Heart left ventricle (tissue), 16 donors: ENCODE results near the gene RRP7A. TPM values are rescaled to one million over a fixed set of nuclear protein-coding genes. Genes with fewer than 3 reads are reported as not detected.
"Not testable (repeated sequence)": the region's sequence is repeated elsewhere in the genome, so short reads cannot be mapped to it uniquely, and the experiment has no call there.

Experiments
- ATAC-seq, 4 donors: fragments of 200-7000 bp; cut with Tn5 transposase; one replicate each; pipeline ENCODE4 v1.9.1; 2020 to 2022; ENCODE audit warnings: moderate library complexity in 4 of 4, mild to moderate bottlenecking in 3 of 4, moderate number of reproducible peaks in 1 of 4
- DNase-seq, 5 donors: peaks; one replicate each; pipeline ENCODE4 v3.0.0-alpha.2; 2020
- H3K27ac ChIP-seq, 12 donors: fragments of 200-600 bp; sonication (generic) in 4 of 12; one replicate each; pipeline versions ENCODE4 v1.5.0 to v1.8.0; 2016 to 2022; ENCODE audit warnings: mild to moderate bottlenecking in 2 of 12
- H3K27me3 ChIP-seq, 9 donors: fragments of 200-600 bp; sonication (generic) in 2 of 9; one replicate each; pipeline versions ENCODE4 v1.5.1 to v1.8.0; 2016 to 2022; ENCODE audit warnings: mild to moderate bottlenecking in 3 of 9
- H3K36me3 ChIP-seq, 9 donors: fragments of 200-600 bp; sonication (generic) in 2 of 9; one replicate each; pipeline versions ENCODE4 v1.5.0 to v1.8.0; 2018 to 2022; ENCODE audit warnings: mild to moderate bottlenecking in 2 of 9
- H3K4me1 ChIP-seq, 12 donors: fragments of 200-600 bp; sonication (generic) in 4 of 12; one replicate each; pipeline versions ENCODE4 v1.5.0 to v1.8.0; 2016 to 2022; ENCODE audit warnings: mild to moderate bottlenecking in 3 of 12
- H3K4me3 ChIP-seq, 12 donors: fragments of 200-600 bp; sonication (generic) in 4 of 12; one replicate each; pipeline versions ENCODE4 v1.5.0 to v1.8.0; 2017 to 2022; ENCODE audit warnings: mild to moderate bottlenecking in 9 of 12, moderate library complexity in 4 of 12
- H3K9me3 ChIP-seq, 12 donors: fragments of 200-600 bp; sonication (generic) in 4 of 12; one replicate each; pipeline versions ENCODE4 v1.5.0 to v1.8.0; 2016 to 2022; ENCODE audit warnings: mild to moderate bottlenecking in 1 of 12
- POLR2A ChIP-seq, 2 donors: fragments of 450-650 bp; IDR thresholded peaks; one replicate each; pipeline ENCODE4 v1.6.1; 2017; ENCODE audit warnings: antibody characterized with exemption in 2 of 2, mild to moderate bottlenecking in 2 of 2, moderate library complexity in 2 of 2
- WGBS, 4 donors: extraction: QIAGEN DNeasy Blood & Tissue Kit in 2 of 4; methylation state at CpG; one replicate each; pipeline versions ENCODE4 v1.1.5 to v1.1.7; 2013 to 2018; 5-methylcytosine and 5-hydroxymethylcytosine counted together
- intact Hi-C, 10 donors: fragments of 100-400 bp; cut with DNase I; formaldehyde crosslinking; loops; one replicate each; pipeline versions ENCODE4 v1.11.1 to v1.14.2; 2022
- polyA plus RNA-seq, 2 donors: library from polyadenylated mRNA; stranded (reverse); fragments of 200-250 nt; gene quantifications; one replicate each; pipeline ENCODE4 v1.2.3, GENCODE V29; 2013
- total RNA-seq, 9 donors: library from RNA; depleted of rRNA in 2 of 9; stranded (reverse); fragments of >200 nt in 2 of 9; fragmentation: NEBNext Ultra II Directional in 3 of 9; extraction: Animal tissue kit (Norgen Biotek cat#: 25700) in 3 of 9; gene quantifications; one replicate each; pipeline versions ENCODE4 v1.1.0 to v1.2.4, GENCODE V29; 2016 to 2023
- TF ChIP-seq, protein P1 (sequence below), 12 donors: fragments of 200-600 bp; sonication (generic) in 4 of 12; IDR thresholded peaks; one replicate each; pipeline versions ENCODE4 v1.5.0 to v1.8.0; 2018 to 2022; ENCODE audit warnings: antibody characterized with exemption in 12 of 12, mild to moderate bottlenecking in 5 of 12
- donor health status: ischemic (EF 13 %, LVEDD 7.1; RV severe dilation, severe dysfunction).
- donor health status: healthy with polysubstance abuse.
- donor health status: DM: no; HTN: yes; CAD: no.
- donor health status: DM: no; HTN: no; CAD: no.
- donor health status: ischemic (EF 25% LVEDD 6.9; RV normal size, moderate dysfunction).
- donor health status: ischemic (EF 25% LVEDD 5.7; RV mildly dilated, moderate dysfunction).
- donor health status: healthy.
- donor health status: DM: yes; HTN: yes; CAD: no.
- donor health status: ischemic (EF 35%, LVEDD 5.7; RV mildly dilated, moderate dysfunction).
- donor health status: nonischemic (EF 11% LVEDD 7.7; RV severe dilation, severe dysfunction).
- donor health status: DM: yes; HTN: yes; CAD: no.
- donor health status: PGD.
- donor health status: ischemic (EF 29% LVEDD 5.4; RV normal size, mild dysfunction).
- donor health status: nonischemic (EF 23%, LVEDD 6.1; RV moderate dilation, normal function).

The RRP7A gene
- total and polyA plus RNA-seq, 11 donors, result 14.0 to 39.5 (median 25.6) TPM

DNA sequence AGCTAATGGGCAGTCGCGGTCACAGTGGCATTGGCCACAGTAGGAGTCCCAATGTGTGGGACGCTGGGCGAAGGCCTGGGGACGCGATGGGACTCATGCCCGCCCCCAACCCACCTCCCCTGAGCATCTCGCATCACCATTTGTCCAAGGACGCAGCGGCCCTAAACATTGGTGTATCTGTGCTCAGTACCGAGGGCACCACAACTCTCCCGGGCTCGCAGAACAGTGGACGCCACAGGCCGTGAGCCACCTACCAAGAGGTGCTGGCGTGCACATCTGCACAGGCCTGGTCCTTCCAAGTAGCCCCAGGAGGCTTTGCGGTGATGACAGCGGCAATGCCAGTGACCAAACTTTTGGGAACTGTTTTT, 27.3 kb downstream of the RRP7A start:
- H3K36me3 ChIP-seq, result no peaks in the 10 kb centered on the region
- TF ChIP-seq POLR2A (IDR thresholded peaks at IDR 0.05), result no peak
- TF ChIP-seq, protein P1, sequence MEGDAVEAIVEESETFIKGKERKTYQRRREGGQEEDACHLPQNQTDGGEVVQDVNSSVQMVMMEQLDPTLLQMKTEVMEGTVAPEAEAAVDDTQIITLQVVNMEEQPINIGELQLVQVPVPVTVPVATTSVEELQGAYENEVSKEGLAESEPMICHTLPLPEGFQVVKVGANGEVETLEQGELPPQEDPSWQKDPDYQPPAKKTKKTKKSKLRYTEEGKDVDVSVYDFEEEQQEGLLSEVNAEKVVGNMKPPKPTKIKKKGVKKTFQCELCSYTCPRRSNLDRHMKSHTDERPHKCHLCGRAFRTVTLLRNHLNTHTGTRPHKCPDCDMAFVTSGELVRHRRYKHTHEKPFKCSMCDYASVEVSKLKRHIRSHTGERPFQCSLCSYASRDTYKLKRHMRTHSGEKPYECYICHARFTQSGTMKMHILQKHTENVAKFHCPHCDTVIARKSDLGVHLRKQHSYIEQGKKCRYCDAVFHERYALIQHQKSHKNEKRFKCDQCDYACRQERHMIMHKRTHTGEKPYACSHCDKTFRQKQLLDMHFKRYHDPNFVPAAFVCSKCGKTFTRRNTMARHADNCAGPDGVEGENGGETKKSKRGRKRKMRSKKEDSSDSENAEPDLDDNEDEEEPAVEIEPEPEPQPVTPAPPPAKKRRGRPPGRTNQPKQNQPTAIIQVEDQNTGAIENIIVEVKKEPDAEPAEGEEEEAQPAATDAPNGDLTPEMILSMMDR (IDR thresholded peaks at IDR 0.05), result no peak
- no peaks in the 10 kb centered on the region for H3K4me1 ChIP-seq
- no peaks in the 10 kb centered on the region for H3K9me3 ChIP-seq
- H3K27me3 ChIP-seq, result no peaks in the 10 kb centered on the region
- 96 to 97% (median 96%) methylated on average over 15 to 18 of the region's 18 CpGs for WGBS, 4 donors
- no peak overlapping the region for H3K4me3 ChIP-seq
- H3K27ac ChIP-seq, result no peak overlapping the region
- DNase-seq (no peak), ATAC-seq (peak in 1 of 4 donors; percentile 13)
- intact Hi-C loops, result no loop called here

DNA sequence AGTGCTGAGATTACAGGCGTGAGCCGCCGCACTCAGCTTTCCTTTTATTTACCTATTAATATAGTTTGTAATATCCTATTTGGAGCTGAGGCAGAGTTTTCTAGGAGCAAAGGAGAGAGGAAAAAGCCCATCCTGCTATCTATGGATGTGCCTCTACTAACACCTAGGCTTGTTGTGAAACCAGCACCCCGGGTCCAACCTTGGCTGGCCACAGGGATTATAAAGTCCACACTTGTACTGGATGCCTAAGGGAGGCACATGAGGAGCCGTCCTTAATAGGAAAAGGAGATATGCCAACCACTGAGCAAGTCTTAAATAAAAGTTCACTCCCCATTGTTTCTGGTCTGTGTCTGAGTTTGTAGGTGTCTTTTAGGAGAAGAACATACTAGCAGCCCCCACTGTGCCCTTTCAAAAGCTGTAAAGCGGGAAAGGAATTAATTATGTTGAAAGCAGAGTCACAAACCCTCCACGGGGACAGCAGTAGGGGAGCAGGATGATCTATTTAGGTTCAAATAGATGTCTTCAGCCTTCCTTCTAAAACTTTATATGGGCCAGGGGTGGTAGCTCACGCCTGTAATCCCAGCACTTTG, 29.3 kb downstream of the RRP7A start:
- Histone ChIP-seq H3K27me3 (no peaks in the 10 kb centered on the region), H3K9me3 (no peaks in the 10 kb centered on the region), H3K4me1 (no peaks in the 10 kb centered on the region), H3K4me3 (no peak overlapping the region), H3K27ac (no peak overlapping the region), H3K36me3 (no peaks in the 10 kb centered on the region)
- DNase-seq (no peak), ATAC-seq (no peak)
- WGBS, 4 donors, result 69 to 73% (median 73%) methylated on average over 8 of the region's 8 CpGs
- TF ChIP-seq, protein P1 (IDR thresholded peaks at IDR 0.05), result no peak
- intact Hi-C loops, result no loop called here

GRCh38 chr22:42489000-42489399, 30.6 kb downstream of the RRP7A start:
- DNase-seq (no peak), ATAC-seq (no peak)
- TF ChIP-seq POLR2A (IDR thresholded peaks at IDR 0.05), result no peak
- TF ChIP-seq, protein P1 (IDR thresholded peaks at IDR 0.05), result no peak
- H3K27me3 ChIP-seq, result peaks cover 0 to 6% (median 0%) of the 10 kb centered on the region in 9 donors
- H3K9me3 ChIP-seq, result no peaks in the 10 kb centered on the region
- H3K4me3 ChIP-seq, result no peak overlapping the region
- intact Hi-C loops, result no loop called here
- H3K27ac ChIP-seq, result no peak overlapping the region
- H3K4me1 ChIP-seq, result no peaks in the 10 kb centered on the region
- WGBS, 4 donors, result 90 to 94% (median 92%) methylated on average over 10 of the region's 10 CpGs
- H3K36me3 ChIP-seq, result no peaks in the 10 kb centered on the region

DNA sequence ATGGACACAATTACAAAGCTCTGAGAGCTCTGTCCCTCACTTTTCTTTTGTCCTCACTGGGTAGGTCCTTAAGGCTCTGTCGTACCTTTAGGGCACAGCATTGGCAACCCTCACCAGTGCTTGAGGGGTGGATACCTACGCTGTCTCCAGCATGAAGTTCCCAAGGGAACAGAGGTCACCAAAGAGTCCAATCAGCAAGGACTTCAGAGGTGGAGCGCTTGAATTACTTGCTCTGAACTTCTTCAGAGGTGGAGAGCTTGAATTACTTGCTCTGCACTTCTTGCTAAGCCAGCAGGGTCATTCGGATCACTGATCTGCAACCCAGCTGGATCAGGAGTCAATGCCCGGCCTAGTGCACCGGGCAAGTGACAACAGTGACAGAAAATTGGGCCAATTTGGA, 35.1 kb downstream of the RRP7A start:
- Histone ChIP-seq H3K27me3 (peaks cover 0 to 13% (median 0%) of the 10 kb centered on the region in 9 donors), H3K9me3 (no peaks in the 10 kb centered on the region), H3K4me3 (no peak overlapping the region), H3K27ac (no peak overlapping the region), H3K36me3 (no peaks in the 10 kb centered on the region), H3K4me1 (no peaks in the 10 kb centered on the region)
- DNase-seq, result no peak
- TF ChIP-seq POLR2A (IDR thresholded peaks at IDR 0.05), result no peak
- TF ChIP-seq, protein P1 (IDR thresholded peaks at IDR 0.05), result no peak
- intact Hi-C loops, result no loop called here
- 74 to 80% (median 78%) methylated on average over 6 of the region's 6 CpGs for WGBS, 4 donors
- ATAC-seq, result no peak

DNA sequence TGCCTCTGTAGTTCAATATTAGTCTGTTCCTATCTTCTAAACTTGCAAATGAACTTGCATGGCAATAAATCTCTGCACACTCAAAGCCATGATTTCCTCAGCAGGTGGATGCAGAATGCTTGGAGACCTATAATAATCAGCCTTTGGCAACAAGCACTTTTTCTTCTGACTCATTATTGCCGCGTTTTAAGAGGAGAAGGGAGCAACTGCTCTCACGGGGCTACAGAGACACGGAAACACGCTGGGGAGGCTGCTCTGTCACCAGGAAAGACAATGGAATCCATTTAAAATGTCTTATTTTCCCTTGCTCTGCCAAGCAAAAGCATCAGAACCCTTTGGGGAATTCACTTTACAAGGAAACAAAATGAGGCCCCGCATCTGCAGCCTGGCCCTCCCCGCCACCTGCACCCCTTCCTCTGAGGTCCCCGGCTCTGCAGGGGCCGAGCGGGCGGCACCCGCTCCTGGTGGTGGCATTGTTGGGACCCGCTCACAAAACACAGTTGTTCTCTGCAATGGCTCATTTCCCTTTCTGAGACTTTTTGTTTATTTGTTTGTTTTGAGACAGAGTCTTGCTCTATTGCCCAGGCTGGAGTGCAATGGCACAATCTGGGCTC, 35.9 kb downstream of the RRP7A start:
- intact Hi-C loops, H3K27ac ChIP-seq, H3K4me3 ChIP-seq, H3K4me1 ChIP-seq, H3K9me3 ChIP-seq, ATAC-seq, H3K36me3 ChIP-seq, DNase-seq: not testable (repeated sequence)
- H3K27me3 ChIP-seq, result peaks cover 0 to 13% (median 0%) of the 10 kb centered on the region in 9 donors
- WGBS, 4 donors, result 58 to 65% methylated on average over 2 to 3 of the region's 13 CpGs; no CpG with 5 or more reads in 2 of the 4 donors
